DND-41 (cell line): Measurements from ENCODE around the gene CABLES2.

Experiments
- ATAC-seq: fragments of 200-7000 bp; cut with Tn5 transposase; 3 replicates; pipeline ENCODE4 v1.9.1; 2021; ENCODE audit warnings: low read depth; ENCODE audit not compliant: insufficient read depth
- DNase-seq: peaks from one replicate; pipeline ENCODE4 v3.0.0-alpha.2; 2020
- H2AFZ ChIP-seq: 2 replicates; pipeline ENCODE4 v1.6.0; 2012; ENCODE audit warnings: low read depth, low read length
- H3K27ac ChIP-seq: 2 replicates; pipeline ENCODE4 v1.5.1; 2012; ENCODE audit warnings: low read length, inconsistent platforms
- H3K27me3 ChIP-seq: fragments of 200-600 bp; sonication (generic); 2 replicates; pipeline ENCODE4 v1.6.0; 2012; ENCODE audit warnings: low read length, mild to moderate bottlenecking, inconsistent platforms; ENCODE audit not compliant: insufficient read depth, poor library complexity
- H3K36me3 ChIP-seq: 2 replicates; pipeline ENCODE4 v1.5.1; 2012; ENCODE audit warnings: low read length, inconsistent platforms; ENCODE audit not compliant: insufficient read depth
- H3K4me1 ChIP-seq: 2 replicates; pipeline ENCODE4 v1.5.1; 2012; ENCODE audit warnings: mild to moderate bottlenecking, low read length; ENCODE audit not compliant: insufficient read depth
- H3K4me2 ChIP-seq: 2 replicates; pipeline ENCODE4 v1.6.0; 2012; ENCODE audit warnings: mild to moderate bottlenecking, moderate library complexity, low read length, inconsistent platforms; ENCODE audit not compliant: insufficient read depth
- H3K4me3 ChIP-seq, 2 experiments: fragments of 200-600 bp in 1 of 2; shearing (Covaris generic) in 1 of 2; 2 replicates each; pipeline ENCODE4 v1.5.1; 2012 to 2016; ENCODE audit warnings: inconsistent platforms in 2 of 2, low read length in 2 of 2, mild to moderate bottlenecking in 2 of 2, low read depth in 1 of 2, moderate library complexity in 1 of 2
- H3K79me2 ChIP-seq: 2 replicates; pipeline ENCODE4 v1.6.0; 2012; ENCODE audit warnings: low read length, inconsistent platforms; ENCODE audit not compliant: insufficient read depth
- H3K9ac ChIP-seq: 2 replicates; pipeline ENCODE4 v1.6.0; 2012; ENCODE audit warnings: low read depth, mild to moderate bottlenecking, inconsistent platforms, low read length, moderate library complexity
- H3K9me3 ChIP-seq: 2 replicates; pipeline ENCODE4 v1.5.1; 2012; ENCODE audit warnings: low read length, moderate library complexity, mild to moderate bottlenecking, inconsistent platforms; ENCODE audit not compliant: insufficient read depth, severe bottlenecking
- H4K20me1 ChIP-seq: 2 replicates; pipeline ENCODE4 v1.6.0; 2012; ENCODE audit warnings: low read length; ENCODE audit not compliant: insufficient read depth
- EZH2 ChIP-seq: IDR thresholded peaks from 3 replicates; pipeline ENCODE4 v1.6.1; 2012; ENCODE audit warnings: borderline replicate concordance, low read depth, mild to moderate bottlenecking, moderate library complexity, low read length, inconsistent platforms; ENCODE audit not compliant: severe bottlenecking
- TF ChIP-seq, protein P1 (sequence below): IDR thresholded peaks from 2 replicates; pipeline ENCODE4 v1.5.1; 2012; ENCODE audit warnings: borderline replicate concordance, low read length, moderate library complexity, mild to moderate bottlenecking; ENCODE audit not compliant: poor library complexity, severe bottlenecking; ENCODE audit errors: extremely low read depth

Gene CABLES2

DNA sequence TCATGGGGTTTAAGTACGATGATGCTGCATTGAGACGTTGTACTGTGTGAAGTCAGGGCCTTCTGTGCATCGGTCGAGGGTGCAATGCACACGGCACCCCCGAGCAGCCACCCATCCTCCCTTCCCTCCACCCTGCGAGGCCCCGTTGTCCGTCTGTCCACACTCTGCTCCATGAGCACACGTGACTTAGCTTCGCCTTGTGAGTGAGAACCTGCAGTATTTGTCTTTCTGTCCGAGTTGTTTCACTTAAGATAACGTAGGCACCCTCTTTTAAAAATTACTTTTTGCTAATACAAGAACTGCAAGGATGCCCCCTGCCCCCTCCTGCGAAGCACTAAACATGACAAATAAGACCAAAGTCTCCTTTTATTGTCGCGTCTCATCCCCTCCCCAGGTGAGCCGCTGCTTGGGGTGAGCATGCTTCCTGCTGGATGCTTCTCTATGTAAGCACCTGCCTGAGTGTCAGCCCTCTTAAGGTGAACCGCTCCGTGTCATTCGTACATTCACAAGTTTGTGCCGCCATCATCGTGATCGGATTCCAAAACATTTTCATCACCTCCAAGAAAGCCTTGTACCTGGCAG, 23.9 kb upstream of the CABLES2 start:
- Histone ChIP-seq H2AFZ (no peak overlapping the region), H3K9me3 (no peaks in the 10 kb centered on the region), H3K27me3 (peaks cover 10% of the 10 kb centered on the region), H3K4me3 (no peak overlapping the region), H3K9ac (no peak overlapping the region), H3K79me2 (no peaks in the 10 kb centered on the region), H3K4me1 (no peaks in the 10 kb centered on the region), H3K36me3 (no peaks in the 10 kb centered on the region), H3K27ac (no peak overlapping the region), H3K4me2 (no peak overlapping the region), H4K20me1 (peaks cover 21% of the 10 kb centered on the region)
- no peak for DNase-seq
- ATAC-seq, result no peak
- no peak for TF ChIP-seq EZH2
- TF ChIP-seq, protein P1, sequence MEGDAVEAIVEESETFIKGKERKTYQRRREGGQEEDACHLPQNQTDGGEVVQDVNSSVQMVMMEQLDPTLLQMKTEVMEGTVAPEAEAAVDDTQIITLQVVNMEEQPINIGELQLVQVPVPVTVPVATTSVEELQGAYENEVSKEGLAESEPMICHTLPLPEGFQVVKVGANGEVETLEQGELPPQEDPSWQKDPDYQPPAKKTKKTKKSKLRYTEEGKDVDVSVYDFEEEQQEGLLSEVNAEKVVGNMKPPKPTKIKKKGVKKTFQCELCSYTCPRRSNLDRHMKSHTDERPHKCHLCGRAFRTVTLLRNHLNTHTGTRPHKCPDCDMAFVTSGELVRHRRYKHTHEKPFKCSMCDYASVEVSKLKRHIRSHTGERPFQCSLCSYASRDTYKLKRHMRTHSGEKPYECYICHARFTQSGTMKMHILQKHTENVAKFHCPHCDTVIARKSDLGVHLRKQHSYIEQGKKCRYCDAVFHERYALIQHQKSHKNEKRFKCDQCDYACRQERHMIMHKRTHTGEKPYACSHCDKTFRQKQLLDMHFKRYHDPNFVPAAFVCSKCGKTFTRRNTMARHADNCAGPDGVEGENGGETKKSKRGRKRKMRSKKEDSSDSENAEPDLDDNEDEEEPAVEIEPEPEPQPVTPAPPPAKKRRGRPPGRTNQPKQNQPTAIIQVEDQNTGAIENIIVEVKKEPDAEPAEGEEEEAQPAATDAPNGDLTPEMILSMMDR, result no peak

DNA sequence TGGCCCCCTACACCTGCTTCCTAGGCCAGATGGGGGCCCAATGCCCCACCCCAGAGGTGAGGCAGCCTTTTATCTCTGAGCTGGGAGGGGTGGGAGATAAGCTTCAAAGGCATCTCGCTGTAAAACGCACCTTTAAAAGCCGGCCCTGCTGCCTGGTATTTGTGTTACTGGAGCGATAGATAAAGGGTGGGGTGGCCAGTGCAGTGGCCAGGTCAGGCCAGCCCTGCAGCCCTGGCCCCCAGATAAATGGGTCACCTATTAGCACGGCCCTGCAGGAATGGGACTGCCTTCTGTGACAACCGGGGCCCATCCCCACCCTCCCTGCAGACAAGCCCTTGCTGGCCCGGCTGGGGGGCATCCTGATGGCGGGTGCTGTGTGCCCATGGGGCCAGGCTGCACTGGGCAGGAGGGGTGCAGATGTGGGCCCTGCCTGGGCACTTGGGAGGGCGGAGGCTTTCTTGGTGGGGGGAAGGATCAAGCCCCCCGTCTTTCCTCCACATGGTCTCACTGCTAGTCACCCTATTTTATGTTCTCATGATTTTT, 23.3 kb upstream of the CABLES2 start:
- Histone ChIP-seq H2AFZ (no peak overlapping the region), H4K20me1 (peaks cover 21% of the 10 kb centered on the region), H3K4me3 (no peak overlapping the region), H3K4me2 (no peak overlapping the region), H3K79me2 (no peaks in the 10 kb centered on the region), H3K27me3 (peaks cover 8% of the 10 kb centered on the region), H3K9me3 (no peaks in the 10 kb centered on the region), H3K36me3 (no peaks in the 10 kb centered on the region), H3K9ac (no peak overlapping the region), H3K27ac (no peak overlapping the region), H3K4me1 (no peaks in the 10 kb centered on the region)
- ATAC-seq (no peak), DNase-seq (no peak)
- no peak for TF ChIP-seq EZH2
- TF ChIP-seq, protein P1, result no peak

DNA sequence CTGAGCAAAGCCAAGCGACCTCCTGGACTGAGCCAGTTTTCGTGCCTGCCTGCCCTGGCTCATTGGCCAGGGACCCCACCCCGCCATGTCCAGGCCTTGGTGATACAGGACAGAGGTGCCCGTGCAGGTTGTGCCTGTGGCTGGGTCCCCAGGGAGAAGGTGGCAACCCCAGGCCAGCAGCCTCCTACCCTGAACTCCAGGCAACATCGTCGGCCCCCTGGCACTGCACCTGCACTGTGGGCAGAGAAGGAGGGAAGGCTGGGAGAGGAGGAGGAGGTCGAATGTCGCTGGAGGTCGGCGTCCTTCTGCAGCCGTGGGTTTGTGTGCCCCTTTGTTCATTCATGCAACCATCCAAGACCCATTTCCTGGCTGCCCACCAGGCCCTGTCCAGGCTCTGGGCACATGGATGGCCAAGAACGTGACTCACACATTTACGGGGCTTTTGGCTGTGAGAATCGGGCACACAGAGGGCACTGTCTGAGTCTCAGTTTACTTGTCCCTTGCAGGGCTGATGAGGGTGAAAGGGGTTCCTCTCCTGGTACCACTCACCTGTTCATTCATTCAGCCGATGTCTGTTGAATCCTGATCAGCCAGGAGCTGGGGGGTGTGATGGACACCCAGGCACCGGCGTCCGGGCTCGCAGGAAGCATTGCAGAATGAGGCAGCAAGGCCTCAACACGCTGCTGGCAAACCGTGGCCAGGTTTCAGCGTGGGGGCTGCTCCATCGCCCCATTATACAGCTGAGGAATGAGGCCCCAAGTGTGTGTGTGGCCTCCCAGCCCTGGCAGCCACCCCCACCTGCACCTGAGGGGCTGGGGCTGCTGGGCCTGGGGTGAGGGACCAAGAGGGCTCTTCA, 22.6 kb upstream of the CABLES2 start:
- ATAC-seq (no peak), DNase-seq (no peak)
- Histone ChIP-seq H3K4me1 (no peaks in the 10 kb centered on the region), H3K9me3 (no peaks in the 10 kb centered on the region), H3K4me3 (no peak overlapping the region), H2AFZ (no peak overlapping the region), H3K4me2 (no peak overlapping the region), H3K79me2 (no peaks in the 10 kb centered on the region), H3K36me3 (no peaks in the 10 kb centered on the region), H4K20me1 (peaks cover 14% of the 10 kb centered on the region), H3K9ac (no peak overlapping the region), H3K27me3 (peaks cover under 1% of the 10 kb centered on the region), H3K27ac (no peak overlapping the region)
- TF ChIP-seq EZH2, result no peak
- TF ChIP-seq, protein P1, result no peak
